ENCODE measurements around the gene DOCK1. TPM values are rescaled to one million over a fixed set of nuclear protein-coding genes. Genes with fewer than 3 reads are reported as not detected.

DOCK1 gene
- total RNA-seq, 1 donor from 2014 or later = 25.8 TPM

DNA sequence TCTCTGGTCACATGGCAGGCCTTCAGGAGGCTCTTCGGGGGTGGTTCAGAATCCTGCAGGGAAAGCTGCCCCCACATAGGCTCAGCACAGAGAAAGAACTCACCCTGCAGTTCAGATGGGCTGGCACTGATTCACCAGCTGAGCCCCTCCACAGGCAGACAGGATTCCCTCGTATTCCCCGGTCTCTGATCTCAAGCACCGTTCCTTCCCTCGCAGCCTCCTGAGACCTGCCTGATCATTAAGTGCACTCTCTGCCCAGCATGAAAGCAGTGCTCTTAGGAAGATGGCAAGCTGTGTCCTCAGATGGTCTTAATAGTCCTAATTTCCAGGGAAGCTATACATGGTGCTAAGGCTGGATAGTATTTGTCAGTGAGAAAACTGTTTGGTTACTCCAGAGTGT, 565.7 kb downstream of the DOCK1 start:
- no peak overlapping the region for H3K4me3 ChIP-seq
- no peaks in the 10 kb centered on the region for H3K9me3 ChIP-seq
- no peaks in the 10 kb centered on the region for H3K4me1 ChIP-seq
- intact Hi-C loops (cut with DNase I) = no loop called here
- H3K27ac ChIP-seq = no peak overlapping the region
- no peaks in the 10 kb centered on the region for H3K27me3 ChIP-seq
- TF ChIP-seq, protein P1, sequence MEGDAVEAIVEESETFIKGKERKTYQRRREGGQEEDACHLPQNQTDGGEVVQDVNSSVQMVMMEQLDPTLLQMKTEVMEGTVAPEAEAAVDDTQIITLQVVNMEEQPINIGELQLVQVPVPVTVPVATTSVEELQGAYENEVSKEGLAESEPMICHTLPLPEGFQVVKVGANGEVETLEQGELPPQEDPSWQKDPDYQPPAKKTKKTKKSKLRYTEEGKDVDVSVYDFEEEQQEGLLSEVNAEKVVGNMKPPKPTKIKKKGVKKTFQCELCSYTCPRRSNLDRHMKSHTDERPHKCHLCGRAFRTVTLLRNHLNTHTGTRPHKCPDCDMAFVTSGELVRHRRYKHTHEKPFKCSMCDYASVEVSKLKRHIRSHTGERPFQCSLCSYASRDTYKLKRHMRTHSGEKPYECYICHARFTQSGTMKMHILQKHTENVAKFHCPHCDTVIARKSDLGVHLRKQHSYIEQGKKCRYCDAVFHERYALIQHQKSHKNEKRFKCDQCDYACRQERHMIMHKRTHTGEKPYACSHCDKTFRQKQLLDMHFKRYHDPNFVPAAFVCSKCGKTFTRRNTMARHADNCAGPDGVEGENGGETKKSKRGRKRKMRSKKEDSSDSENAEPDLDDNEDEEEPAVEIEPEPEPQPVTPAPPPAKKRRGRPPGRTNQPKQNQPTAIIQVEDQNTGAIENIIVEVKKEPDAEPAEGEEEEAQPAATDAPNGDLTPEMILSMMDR (IDR thresholded peaks at IDR 0.05) = no peak
- no peaks in the 10 kb centered on the region for H3K36me3 ChIP-seq
- DNase-seq (ENCODE audit: low spot score in 2 of 2) = no peak

DNA sequence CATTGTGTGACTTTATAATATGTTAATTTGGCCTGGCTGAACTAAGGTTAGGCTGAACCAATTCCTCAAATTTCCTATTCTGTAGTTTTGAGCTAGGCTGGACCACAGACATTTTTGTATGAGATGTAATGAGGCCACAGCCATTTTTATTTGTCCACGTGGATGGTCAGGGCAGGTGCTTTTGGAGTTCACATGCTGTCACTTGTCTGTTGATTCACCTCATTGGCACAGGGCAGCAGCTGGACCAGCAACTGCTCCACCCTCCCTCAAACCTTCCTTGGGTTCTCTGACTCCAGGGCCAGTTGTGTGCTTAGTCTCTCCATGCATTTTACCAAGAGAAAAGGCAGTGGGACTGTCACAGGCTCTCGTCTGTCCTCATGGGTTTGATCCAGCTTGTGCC, 567.7 kb downstream of the DOCK1 start:
- no peaks in the 10 kb centered on the region for H3K4me1 ChIP-seq
- no peaks in the 10 kb centered on the region for H3K9me3 ChIP-seq
- no peak overlapping the region for H3K27ac ChIP-seq
- intact Hi-C loops (cut with DNase I) = no loop called here
- H3K4me3 ChIP-seq = no peak overlapping the region
- H3K27me3 ChIP-seq = no peaks in the 10 kb centered on the region
- DNase-seq (ENCODE audit: low spot score in 2 of 2) = no peak
- TF ChIP-seq, protein P1 (IDR thresholded peaks at IDR 0.05) = no peak
- H3K36me3 ChIP-seq = no peaks in the 10 kb centered on the region

DNA sequence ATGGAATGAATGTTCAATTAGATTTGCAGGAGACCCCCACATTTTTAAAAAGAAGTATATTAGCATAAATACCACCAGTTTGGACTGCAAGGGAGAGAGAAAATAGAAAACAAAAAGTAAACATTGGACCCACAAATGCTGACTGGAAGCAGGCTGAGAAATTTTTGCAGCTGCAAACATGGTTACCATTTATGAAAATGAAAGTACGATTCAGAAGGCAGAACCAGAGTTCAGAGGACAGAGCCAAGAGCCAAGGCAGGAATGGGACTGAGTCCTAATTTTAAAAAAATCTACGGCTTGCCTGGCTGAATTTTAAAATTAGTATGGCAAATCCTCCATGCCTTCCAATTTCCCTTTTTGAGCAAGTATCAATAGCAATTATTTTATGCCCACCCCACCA, 569.3 kb downstream of the DOCK1 start:
- no peak overlapping the region for H3K27ac ChIP-seq
- H3K4me1 ChIP-seq = no peaks in the 10 kb centered on the region
- intact Hi-C loops (cut with DNase I) = no loop called here
- H3K27me3 ChIP-seq = no peaks in the 10 kb centered on the region
- TF ChIP-seq, protein P1 (IDR thresholded peaks at IDR 0.05) = no peak
- H3K9me3 ChIP-seq = no peaks in the 10 kb centered on the region
- no peak overlapping the region for H3K4me3 ChIP-seq
- no peak for DNase-seq (ENCODE audit: low spot score in 2 of 2)
- no peaks in the 10 kb centered on the region for H3K36me3 ChIP-seq

DNA sequence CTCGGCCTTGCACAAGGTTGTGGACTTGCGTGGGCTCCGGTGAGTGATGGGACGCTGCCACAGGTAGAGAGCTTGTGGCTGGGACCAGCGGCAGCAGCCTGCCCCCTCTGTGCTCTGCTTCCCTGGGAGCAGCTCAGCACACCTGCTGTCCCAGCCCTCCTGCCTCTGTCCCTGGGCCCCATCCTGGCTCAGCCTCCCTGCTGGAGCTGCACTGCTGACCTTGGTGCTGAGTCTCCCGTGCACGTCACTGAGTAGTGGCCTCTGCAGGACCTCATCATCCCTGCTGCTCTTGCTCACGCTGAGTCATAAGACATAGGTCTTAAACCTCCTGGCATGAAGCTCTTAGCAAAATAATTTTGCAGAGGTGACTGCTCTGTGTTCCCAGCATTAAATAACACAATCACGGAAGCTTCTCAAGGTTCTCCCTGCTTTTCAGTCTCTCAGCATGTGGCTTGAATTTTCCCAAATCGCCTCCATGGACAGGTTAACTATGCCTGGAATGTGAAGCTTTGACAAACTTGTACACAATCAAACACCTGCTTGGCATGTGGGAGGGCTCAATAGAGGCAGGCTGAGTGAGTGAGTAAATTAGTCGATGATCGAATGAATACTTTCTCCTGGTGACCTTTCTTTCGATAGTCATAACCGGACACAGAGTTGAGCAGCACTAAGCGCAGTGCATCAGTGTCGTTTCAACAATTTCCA, 580.1 kb downstream of the DOCK1 start:
- H3K9me3 ChIP-seq = no peaks in the 10 kb centered on the region
- H3K4me3 ChIP-seq = no peak overlapping the region
- intact Hi-C loops (cut with DNase I) = no loop called here
- no peak for DNase-seq (ENCODE audit: low spot score in 2 of 2)
- TF ChIP-seq, protein P1 (IDR thresholded peaks at IDR 0.05) = no peak
- H3K27ac ChIP-seq = no peak overlapping the region
- H3K27me3 ChIP-seq = no peaks in the 10 kb centered on the region
- no peaks in the 10 kb centered on the region for H3K4me1 ChIP-seq
- no peaks in the 10 kb centered on the region for H3K36me3 ChIP-seq

DNA sequence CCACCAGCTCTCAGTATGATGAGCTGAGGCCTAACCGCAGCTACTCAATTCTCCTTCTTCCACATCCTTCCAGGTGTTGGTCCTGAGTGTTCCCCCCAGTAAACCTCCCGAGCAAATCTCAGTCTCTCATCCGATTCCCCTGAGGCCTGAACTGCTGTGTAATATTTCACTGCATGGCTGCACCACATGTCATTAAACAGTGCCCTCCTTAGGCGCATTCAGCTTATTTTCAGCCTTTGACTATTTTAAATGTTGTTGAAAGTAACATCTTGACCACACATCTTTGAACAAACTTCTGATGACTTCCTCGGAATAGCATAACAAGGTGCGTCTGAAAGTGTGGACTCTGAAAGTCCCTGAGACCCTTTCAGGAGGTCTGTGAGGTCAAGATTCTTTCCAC, 581.1 kb downstream of the DOCK1 start:
- Histone ChIP-seq H3K36me3 (no peaks in the 10 kb centered on the region), H3K27ac (no peak overlapping the region), H3K9me3 (no peaks in the 10 kb centered on the region), H3K4me3 (no peak overlapping the region), H3K4me1 (no peaks in the 10 kb centered on the region), H3K27me3 (no peaks in the 10 kb centered on the region)
- no peak for DNase-seq (ENCODE audit: low spot score in 2 of 2)
- TF ChIP-seq, protein P1 (IDR thresholded peaks at IDR 0.05) = no peak
- intact Hi-C loops (cut with DNase I) = no loop called here
